ENCODE measurements around the gene PIEZO2.

DNA sequence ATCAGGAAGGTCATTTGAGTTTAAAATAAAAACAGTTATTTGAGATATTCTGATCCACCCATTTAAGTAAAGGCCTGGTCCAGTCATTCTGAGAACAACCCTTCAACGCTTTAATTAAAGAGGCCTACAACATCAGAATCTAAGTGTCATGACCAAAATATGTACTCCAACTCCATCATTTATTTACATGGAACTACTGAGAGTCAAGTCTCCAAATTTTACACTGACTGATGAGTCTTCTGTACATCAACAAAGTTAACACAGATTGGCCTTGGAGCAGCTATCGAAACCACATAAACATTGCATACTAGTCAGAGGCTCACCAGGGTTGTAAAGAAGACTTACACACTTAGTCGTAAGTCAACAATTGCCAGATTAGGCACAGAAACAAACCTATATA is 37.1 kb downstream of the PIEZO2 start:
- TF ChIP-seq, protein P1, sequence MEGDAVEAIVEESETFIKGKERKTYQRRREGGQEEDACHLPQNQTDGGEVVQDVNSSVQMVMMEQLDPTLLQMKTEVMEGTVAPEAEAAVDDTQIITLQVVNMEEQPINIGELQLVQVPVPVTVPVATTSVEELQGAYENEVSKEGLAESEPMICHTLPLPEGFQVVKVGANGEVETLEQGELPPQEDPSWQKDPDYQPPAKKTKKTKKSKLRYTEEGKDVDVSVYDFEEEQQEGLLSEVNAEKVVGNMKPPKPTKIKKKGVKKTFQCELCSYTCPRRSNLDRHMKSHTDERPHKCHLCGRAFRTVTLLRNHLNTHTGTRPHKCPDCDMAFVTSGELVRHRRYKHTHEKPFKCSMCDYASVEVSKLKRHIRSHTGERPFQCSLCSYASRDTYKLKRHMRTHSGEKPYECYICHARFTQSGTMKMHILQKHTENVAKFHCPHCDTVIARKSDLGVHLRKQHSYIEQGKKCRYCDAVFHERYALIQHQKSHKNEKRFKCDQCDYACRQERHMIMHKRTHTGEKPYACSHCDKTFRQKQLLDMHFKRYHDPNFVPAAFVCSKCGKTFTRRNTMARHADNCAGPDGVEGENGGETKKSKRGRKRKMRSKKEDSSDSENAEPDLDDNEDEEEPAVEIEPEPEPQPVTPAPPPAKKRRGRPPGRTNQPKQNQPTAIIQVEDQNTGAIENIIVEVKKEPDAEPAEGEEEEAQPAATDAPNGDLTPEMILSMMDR (IDR thresholded peaks at IDR 0.05; ENCODE audit: insufficient read depth, low read depth, low read length), result no peak
- no peak for TF ChIP-seq EZH2 (IDR thresholded peaks at IDR 0.05; ENCODE audit: insufficient read depth, low read length)
